Kidney epithelial cell (primary cell): Measurements from ENCODE around the gene NFX1. TPM values are rescaled to one million over a fixed set of nuclear protein-coding genes. Genes with fewer than 3 reads are reported as not detected.
"Not testable (repeated sequence)": the region's sequence is repeated elsewhere in the genome, so short reads cannot be mapped to it uniquely, and the experiment has no call there.

Source experiments
- DNase-seq: peaks from one replicate; pipeline ENCODE4 v3.0.0-alpha.2; 2010; ENCODE audit warnings: low read depth
- H3K27me3 ChIP-seq: 2 replicates; pipeline ENCODE4 v1.6.0; 2011; ENCODE audit warnings: low read length; ENCODE audit not compliant: control insufficient read depth, insufficient read depth
- H3K36me3 ChIP-seq: 2 replicates; pipeline ENCODE4 v1.5.1; 2011; ENCODE audit warnings: low read length; ENCODE audit not compliant: control insufficient read depth, insufficient read depth
- H3K4me3 ChIP-seq: 2 replicates; pipeline ENCODE4 v1.5.1; 2011; ENCODE audit warnings: low read depth, mild to moderate bottlenecking, control low read depth, low read length
- total RNA-seq: library from RNA; depleted of rRNA; stranded (reverse); fragments of >200 nt; gene quantifications from 2 replicates; pipeline ENCODE4 v1.2.3, GENCODE V29; 2015
- TF ChIP-seq, protein P1 (sequence below): IDR thresholded peaks from 2 replicates; pipeline ENCODE4 v1.5.1; 2011; ENCODE audit warnings: mild to moderate bottlenecking, moderate library complexity, low read length, control low read depth, inconsistent platforms; ENCODE audit not compliant: insufficient read depth, poor library complexity, severe bottlenecking

The NFX1 gene
- total RNA-seq, 1 donor from 2014 or later = 24.3 TPM

DNA sequence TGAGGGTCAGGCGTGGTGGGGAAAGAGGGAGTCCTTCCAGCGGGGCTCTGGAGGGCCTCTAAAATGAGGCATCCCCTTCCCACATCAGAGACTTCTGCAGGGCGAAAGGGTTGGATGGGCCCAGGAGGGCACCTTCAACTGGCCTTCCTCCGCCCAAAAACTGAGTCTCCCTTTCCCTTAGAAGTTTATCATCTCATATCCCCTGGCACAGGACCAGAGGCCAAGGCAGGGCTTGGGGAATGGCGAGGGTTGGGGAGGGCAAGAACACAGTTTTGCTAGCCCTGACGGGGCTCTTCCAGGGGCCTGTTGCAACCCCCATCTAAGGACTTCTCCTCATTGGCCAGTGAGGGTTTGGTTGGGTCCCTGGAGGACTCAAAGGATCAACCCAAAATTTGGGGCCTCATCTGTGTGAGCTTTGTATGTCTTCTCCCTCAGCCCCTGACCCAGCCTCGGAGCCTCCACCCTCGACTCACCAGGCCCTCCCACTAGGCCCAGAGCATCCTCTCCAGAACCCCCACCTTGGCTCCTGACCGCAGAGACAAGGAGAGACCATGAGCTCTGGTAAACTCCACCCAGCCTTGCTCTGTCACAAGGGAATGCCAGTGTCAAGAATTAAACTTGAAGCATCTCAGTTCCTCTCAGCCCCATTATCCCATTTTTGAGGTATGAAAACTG, 87.9 kb downstream of the NFX1 start:
- H3K27me3 ChIP-seq = no peaks in the 10 kb centered on the region
- TF ChIP-seq, protein P1, sequence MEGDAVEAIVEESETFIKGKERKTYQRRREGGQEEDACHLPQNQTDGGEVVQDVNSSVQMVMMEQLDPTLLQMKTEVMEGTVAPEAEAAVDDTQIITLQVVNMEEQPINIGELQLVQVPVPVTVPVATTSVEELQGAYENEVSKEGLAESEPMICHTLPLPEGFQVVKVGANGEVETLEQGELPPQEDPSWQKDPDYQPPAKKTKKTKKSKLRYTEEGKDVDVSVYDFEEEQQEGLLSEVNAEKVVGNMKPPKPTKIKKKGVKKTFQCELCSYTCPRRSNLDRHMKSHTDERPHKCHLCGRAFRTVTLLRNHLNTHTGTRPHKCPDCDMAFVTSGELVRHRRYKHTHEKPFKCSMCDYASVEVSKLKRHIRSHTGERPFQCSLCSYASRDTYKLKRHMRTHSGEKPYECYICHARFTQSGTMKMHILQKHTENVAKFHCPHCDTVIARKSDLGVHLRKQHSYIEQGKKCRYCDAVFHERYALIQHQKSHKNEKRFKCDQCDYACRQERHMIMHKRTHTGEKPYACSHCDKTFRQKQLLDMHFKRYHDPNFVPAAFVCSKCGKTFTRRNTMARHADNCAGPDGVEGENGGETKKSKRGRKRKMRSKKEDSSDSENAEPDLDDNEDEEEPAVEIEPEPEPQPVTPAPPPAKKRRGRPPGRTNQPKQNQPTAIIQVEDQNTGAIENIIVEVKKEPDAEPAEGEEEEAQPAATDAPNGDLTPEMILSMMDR = no peak
- no peaks in the 10 kb centered on the region for H3K36me3 ChIP-seq
- no peak overlapping the region for H3K4me3 ChIP-seq
- DNase-seq = no peak

DNA sequence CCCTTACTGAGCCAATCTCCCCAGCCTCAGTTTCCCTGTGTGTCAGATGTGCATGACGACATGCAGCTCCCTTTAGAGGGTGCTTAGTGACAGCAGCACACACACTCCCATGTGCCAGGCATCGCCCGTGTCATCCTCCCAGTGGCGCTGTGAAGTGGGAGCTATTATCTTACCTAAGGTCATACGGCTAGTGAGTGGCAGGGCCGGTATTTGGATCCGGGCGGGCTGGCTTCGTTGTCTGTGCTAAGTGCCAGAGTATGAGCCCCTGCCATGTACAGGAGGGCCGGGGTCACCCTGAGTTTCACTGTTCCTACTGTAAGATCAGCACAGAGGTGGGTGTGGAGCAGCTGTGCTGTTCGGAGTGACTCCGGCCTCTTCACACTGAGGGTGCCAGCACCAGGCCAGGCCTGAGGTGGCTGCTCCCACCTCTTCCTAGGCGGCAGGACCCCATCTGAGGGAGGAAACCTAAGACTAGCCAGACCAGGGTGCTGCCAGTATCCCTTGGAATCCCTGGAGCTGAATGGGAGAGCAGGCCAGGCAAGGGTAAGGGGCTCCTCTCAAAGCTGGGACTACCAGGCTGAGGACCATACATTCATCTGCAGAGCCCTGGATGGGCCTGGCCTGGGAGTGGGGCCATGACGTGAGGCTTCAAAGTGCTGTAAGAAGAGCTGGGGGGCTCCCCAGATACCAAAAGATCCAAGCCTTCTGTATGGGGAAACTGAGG, 89.5 kb downstream of the NFX1 start:
- Histone ChIP-seq H3K36me3 (no peaks in the 10 kb centered on the region), H3K4me3 (no peak overlapping the region), H3K27me3 (no peaks in the 10 kb centered on the region)
- TF ChIP-seq, protein P1 = no peak
- DNase-seq = no peak

DNA sequence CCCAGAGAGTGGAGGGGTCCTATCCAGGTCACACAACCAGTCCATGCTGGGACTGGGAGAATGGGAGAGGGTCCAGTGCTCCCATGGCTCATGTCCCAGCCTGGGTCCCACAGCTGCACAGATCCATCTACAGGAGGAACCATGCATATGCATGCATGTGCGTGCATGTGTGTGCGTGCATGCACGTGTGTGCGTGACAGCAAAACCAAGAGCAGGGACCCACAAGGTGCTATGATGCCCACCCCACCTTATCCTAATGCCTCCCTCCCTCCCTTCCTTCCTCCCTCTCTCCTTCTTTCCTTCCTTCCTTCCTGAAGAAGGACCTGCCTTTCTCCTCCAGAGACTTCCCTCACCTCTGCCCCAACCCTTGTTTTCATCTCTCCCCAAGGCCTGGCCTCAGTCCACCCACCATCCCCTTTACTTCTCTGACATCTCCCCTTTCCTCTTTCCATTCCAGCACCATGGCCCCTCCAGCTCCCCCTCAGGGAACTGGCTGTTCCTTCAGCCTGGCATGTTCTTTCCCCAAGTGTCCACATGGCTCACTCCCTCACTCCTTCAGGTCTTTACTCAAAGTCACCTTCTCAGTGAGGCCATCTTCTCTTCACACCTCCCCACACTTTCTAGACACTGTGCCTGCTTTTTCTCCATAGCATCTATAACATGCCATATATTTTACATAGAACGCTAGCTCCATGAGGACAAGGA, 90.2 kb downstream of the NFX1 start:
- Histone ChIP-seq H3K36me3 (no peaks in the 10 kb centered on the region), H3K4me3 (no peak overlapping the region), H3K27me3 (no peaks in the 10 kb centered on the region)
- TF ChIP-seq, protein P1 = no peak
- no peak for DNase-seq

DNA sequence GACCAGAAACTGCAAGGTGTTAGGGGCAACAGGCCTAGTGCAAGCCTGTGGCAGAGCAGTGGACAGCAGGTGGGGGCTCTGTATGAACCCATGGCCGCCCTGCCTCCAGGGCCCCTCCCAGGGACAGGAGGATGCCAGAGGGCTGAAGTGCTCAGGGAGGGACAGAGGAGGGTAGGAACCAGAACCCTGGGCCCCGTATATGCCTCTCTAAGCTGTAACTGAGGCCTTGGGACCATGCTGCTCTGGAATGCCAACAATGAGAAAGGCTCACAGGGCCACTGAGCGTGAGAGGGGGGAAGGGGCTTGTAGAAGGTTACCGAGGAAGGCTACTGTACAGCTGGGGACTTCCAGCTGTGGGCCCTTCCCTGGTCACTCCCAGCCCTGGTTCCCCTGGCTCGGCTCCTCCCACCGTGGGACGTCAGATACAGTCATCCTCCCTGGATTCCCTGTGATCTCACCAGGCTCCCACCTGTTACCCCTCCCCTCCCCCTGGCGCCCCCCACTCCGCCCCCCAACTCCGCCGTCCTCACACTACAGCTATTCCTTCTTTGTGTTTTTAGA, 91.0 kb downstream of the NFX1 start:
- Histone ChIP-seq H3K4me3 (no peak overlapping the region), H3K27me3 (no peaks in the 10 kb centered on the region), H3K36me3 (no peaks in the 10 kb centered on the region)
- DNase-seq = no peak
- TF ChIP-seq, protein P1 = no peak

DNA sequence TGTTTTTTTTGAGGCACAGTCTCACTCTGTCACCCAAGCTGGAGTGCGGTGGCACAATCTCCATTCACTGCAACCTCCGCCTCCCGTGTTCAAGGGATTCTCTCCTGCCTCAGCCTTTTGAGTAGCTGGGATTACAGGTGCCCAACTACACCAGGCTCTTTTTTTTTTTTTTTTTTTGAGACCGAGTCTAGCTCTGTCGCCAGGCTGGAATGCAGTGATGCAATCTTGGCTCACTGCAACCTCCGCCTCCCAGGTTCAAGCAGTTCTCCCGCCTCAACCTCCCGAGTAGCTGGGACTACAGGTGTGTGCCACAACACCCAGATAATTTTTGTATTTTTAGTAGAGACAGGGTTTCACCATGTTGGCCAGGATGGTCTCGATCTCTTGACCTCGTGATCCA, 92.1 kb downstream of the NFX1 start:
- not testable (repeated sequence) for H3K27me3 ChIP-seq, H3K4me3 ChIP-seq, DNase-seq, H3K36me3 ChIP-seq

DNA sequence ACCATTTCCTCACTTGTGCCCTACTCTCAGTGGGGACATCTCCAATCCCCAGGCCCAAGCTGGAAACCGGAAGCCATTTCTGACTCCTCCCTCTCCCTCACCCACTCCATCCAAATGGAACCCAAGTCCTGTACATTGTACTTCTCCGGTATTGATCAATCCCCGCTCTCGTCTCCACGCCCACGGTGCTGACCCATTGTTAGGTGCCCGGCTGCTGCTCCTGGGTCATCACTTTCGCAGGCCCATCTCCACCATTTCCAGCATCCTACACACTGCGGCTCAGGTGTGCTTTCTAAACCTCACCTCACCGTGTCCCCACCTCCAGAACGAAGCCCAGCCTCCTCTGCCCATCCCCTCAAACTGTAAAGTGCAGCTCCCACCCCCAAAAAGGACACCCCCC, 93.1 kb downstream of the NFX1 start:
- not testable (repeated sequence) for H3K27me3 ChIP-seq, DNase-seq, H3K36me3 ChIP-seq, H3K4me3 ChIP-seq

DNA sequence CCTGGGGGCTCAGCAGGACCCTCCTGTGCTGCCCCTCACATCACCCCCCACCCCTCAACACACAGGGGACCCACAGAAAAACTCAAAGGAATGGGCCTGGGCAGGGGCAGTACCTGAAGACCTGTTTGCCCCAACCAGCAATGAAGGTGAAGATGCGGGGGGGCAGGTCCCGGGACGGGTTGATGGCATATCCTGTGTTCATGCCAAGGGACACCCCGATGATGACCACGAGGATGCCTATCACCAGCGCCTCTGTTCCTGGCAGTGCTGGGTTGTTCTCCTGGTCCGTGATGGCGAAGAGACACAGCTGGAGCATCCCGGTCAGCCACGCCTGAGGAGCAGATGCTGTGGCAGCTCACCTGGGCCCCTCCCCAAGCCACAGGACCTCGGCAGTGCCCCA, 95.2 kb downstream of the NFX1 start:
- not testable (repeated sequence) for H3K4me3 ChIP-seq, H3K36me3 ChIP-seq, DNase-seq, H3K27me3 ChIP-seq

DNA sequence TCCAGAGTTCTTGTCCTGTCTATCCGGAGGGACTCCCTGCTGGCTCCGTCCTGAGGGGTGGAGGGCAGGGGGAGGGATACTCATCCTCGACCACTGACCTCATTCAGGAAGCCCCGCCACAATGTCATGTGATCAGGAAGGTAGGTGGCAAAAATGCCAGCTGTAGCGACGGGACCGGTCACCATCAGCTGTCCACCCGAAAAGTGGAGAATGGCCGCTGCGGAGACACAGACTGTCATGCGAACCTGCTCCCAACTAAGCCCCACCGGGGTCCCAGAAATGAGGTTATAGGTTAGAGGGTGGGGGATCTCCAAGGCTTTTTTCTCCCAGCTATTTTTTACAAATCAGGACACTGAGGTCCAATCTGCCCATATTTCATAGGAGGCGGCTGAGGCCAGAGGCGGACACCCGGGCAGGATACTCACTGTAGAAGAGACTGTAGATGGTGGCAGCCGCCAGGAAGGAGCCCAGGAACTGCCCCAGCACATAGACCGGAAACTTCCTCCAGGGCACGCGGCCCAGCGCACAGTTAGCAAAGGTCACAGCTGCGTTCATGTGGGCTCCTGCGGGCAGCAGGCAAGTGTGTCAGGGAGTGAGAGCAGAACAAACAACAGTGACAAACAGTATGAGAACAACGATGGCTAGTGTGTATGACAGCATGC, 95.8 kb downstream of the NFX1 start:
- H3K4me3 ChIP-seq, H3K27me3 ChIP-seq, DNase-seq, H3K36me3 ChIP-seq: not testable (repeated sequence)

DNA sequence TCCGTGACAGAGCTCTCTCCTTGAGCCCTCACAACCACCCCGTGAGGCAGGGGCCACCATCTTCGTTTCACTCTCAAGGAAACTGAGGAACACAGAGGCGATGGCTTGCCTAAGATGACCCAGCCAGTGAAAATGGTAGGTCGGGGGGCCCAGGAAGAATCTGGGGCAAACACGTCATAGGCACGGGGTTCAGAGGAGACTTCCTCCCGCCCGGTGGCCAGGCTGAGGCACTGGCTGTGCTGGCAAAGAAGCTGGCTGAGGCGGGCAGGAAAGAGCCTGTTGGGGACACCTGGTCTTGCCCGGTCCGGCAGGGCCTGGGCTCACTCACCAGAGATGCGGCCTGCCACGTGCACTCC, 96.3 kb downstream of the NFX1 start:
- not testable (repeated sequence) for H3K36me3 ChIP-seq, H3K4me3 ChIP-seq, H3K27me3 ChIP-seq, DNase-seq

DNA sequence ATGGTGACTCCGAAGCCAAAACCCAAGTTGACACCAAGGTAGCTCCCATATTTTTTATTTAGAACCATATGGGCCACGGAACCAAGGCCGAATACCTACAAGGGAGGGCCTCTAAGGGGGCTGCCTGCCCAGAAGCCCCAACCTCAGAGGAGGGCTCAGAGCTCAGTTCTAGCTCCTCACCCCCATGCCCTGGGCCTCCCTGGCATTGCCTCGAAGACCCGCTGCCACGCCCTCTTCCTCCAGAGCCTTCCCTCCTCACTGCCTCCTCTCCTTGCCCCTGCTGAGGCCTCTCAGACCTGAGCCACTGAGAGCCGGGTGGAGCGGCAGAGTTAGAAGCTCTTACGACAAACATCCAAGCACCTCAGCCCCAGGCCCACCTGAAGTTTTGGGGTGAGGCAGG, 96.7 kb downstream of the NFX1 start:
- not testable (repeated sequence) for H3K27me3 ChIP-seq, H3K4me3 ChIP-seq, DNase-seq, H3K36me3 ChIP-seq
